H1 (cell line): Measurements from ENCODE around the gene TTBK1.

Experiments
- CBX5 ChIP-seq: fragments of 300-800, 300-1000 bp; sonication (generic); IDR thresholded peaks from 2 replicates; pipeline ENCODE4 v1.7.1; 2016; ENCODE audit warnings: antibody characterized with exemption, low read length, low read depth
- CREB1 ChIP-seq: IDR thresholded peaks from 2 replicates; pipeline ENCODE4 v1.6.1; 2012; ENCODE audit warnings: inconsistent platforms
- RAD21 ChIP-seq, 2 experiments: IDR thresholded peaks in 1 of 2; conservative IDR thresholded peaks in 1 of 2; 2 replicates each; pipeline ENCODE4 v1.6.1; 2011; ENCODE audit warnings: low read depth in 2 of 2, low read length in 2 of 2, improper control_type of control experiment in 1 of 2, inconsistent platforms in 1 of 2, mild to moderate bottlenecking in 1 of 2, moderate library complexity in 1 of 2
- RFX5 ChIP-seq: IDR thresholded peaks from 2 replicates; pipeline ENCODE4 v1.6.1; 2011; ENCODE audit warnings: low read depth, low read length, improper control_type of control experiment, borderline replicate concordance
- RXRA ChIP-seq: IDR thresholded peaks from 2 replicates; pipeline ENCODE4 v1.6.1; 2011; ENCODE audit warnings: low read depth, mild to moderate bottlenecking, low read length, moderate library complexity; ENCODE audit not compliant: insufficient read depth
- TF ChIP-seq, protein P1 (sequence below), 3 experiments: IDR thresholded peaks; 1 replicate in 2 of 3; 2 replicates in 1 of 3; pipeline versions ENCODE4 v1.5.1 to v1.6.1; 2011; ENCODE audit warnings: low read length in 3 of 3, mild to moderate bottlenecking in 3 of 3, inconsistent platforms in 2 of 3, low read depth in 1 of 3, moderate library complexity in 1 of 3; ENCODE audit not compliant: insufficient read depth in 1 of 3; ENCODE audit errors: control extremely low read depth in 1 of 3

DNA sequence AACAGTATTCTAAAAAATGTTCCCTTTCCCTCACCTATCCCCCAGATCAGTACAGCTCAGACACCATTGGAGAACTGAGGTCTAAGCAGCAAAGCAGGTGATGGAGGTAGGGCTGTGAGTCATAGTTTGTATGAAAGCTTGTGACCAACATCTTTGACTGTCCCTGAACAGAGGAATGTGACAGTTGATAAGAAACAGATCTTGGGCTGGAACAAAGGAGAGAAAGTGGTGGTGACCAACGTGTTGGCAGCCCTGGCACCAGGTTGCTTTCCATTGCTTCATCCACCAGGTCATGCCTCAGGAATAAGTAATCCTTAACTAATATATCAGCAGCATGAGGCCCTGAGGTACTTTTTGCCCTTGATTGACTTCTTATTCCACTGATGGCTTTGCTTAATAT is 85.2 kb downstream of the TTBK1 start:
- TF ChIP-seq RFX5 (no peak), CREB1 (no peak), RAD21 (IDR thresholded peaks at IDR 0.05 in 1 of 2, conservative IDR thresholded peaks at IDR 0.05 in 1 of 2; ENCODE audit: low read depth in 2 of 2, low read length in 2 of 2) (no peak), RXRA (no peak), CBX5 (no peak)
- TF ChIP-seq, protein P1, sequence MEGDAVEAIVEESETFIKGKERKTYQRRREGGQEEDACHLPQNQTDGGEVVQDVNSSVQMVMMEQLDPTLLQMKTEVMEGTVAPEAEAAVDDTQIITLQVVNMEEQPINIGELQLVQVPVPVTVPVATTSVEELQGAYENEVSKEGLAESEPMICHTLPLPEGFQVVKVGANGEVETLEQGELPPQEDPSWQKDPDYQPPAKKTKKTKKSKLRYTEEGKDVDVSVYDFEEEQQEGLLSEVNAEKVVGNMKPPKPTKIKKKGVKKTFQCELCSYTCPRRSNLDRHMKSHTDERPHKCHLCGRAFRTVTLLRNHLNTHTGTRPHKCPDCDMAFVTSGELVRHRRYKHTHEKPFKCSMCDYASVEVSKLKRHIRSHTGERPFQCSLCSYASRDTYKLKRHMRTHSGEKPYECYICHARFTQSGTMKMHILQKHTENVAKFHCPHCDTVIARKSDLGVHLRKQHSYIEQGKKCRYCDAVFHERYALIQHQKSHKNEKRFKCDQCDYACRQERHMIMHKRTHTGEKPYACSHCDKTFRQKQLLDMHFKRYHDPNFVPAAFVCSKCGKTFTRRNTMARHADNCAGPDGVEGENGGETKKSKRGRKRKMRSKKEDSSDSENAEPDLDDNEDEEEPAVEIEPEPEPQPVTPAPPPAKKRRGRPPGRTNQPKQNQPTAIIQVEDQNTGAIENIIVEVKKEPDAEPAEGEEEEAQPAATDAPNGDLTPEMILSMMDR (IDR thresholded peaks at IDR 0.05; ENCODE audit: control extremely low read depth in 1 of 3, insufficient read depth in 1 of 3, low read depth in 1 of 3, low read length in 3 of 3): no peak
